Measurements from ENCODE around the gene HIC2. TPM values are rescaled to one million over a fixed set of nuclear protein-coding genes. Genes with fewer than 3 reads are reported as not detected.
"Not testable (repeated sequence)": the region's sequence is repeated elsewhere in the genome, so short reads cannot be mapped to it uniquely, and the experiment has no call there.

HIC2 gene
- total RNA-seq, 2 donors from 2014 or later: 38.5 to 45.6 TPM

GRCh38 chr22:21450320-21450831, 33.2 kb downstream of the HIC2 start:
- H3K4me3 ChIP-seq (ENCODE audit: low read length): no peak overlapping the region
- peaks cover 20% of the 10 kb centered on the region for H3K36me3 ChIP-seq (ENCODE audit: control insufficient read depth, insufficient read depth, low read length)
- H3K4me1 Mint-ChIP-seq: peaks cover 9% of the 10 kb centered on the region
- no peak overlapping the region for H3K27ac Mint-ChIP-seq
- peak; percentile 63 for TF ChIP-seq CTCF (conservative IDR thresholded peaks at IDR 0.05)
- H3K4me3 Mint-ChIP-seq: no peak overlapping the region
- H3K27me3 ChIP-seq (ENCODE audit: control insufficient read depth, insufficient read depth, low read length, poor library complexity, severe bottlenecking): no peaks in the 10 kb centered on the region
- WGBS, 2 experiments (ENCODE audit: insufficient coverage in 1 of 2, insufficient read length in 1 of 2): 88 to 97% methylated on average over 11 to 19 of the region's 19 CpGs
- DNase-seq: peak; percentile 65
- H3K36me3 Mint-ChIP-seq (ENCODE audit: low read depth): peaks cover 19% of the 10 kb centered on the region
- no peaks in the 10 kb centered on the region for H3K4me1 ChIP-seq (ENCODE audit: control insufficient read depth, insufficient read depth, low read length)
- no peak overlapping the region for H3K9ac ChIP-seq (ENCODE audit: extremely low read depth, low read length, poor library complexity, severe bottlenecking)
- H3K27me3 Mint-ChIP-seq (ENCODE audit: insufficient read depth): no peaks in the 10 kb centered on the region
- H3K9me3 ChIP-seq (ENCODE audit: control insufficient read depth, low read length): no peaks in the 10 kb centered on the region
- H3K9me3 Mint-ChIP-seq: no peaks in the 10 kb centered on the region
- no peak overlapping the region for H3K27ac ChIP-seq (ENCODE audit: low read depth, low read length)

- no peaks in the 10 kb centered on the region for H3K9me3 ChIP-seq (ENCODE audit: control insufficient read depth, low read length)
- TF ChIP-seq CTCF (conservative IDR thresholded peaks at IDR 0.05): no peak
- peaks cover 10% of the 10 kb centered on the region for H3K4me1 Mint-ChIP-seq
- no peak for DNase-seq
- H3K9ac ChIP-seq (ENCODE audit: extremely low read depth, low read length, poor library complexity, severe bottlenecking): no peak overlapping the region
- peaks cover 18% of the 10 kb centered on the region for H3K36me3 Mint-ChIP-seq (ENCODE audit: low read depth)
- no peak overlapping the region for H3K27ac Mint-ChIP-seq
- H3K4me1 ChIP-seq (ENCODE audit: control insufficient read depth, insufficient read depth, low read length): no peaks in the 10 kb centered on the region
- WGBS, 2 experiments (ENCODE audit: insufficient coverage in 1 of 2, insufficient read length in 1 of 2): 90 to 96% methylated on average over 2 to 9 of the region's 9 CpGs
- H3K4me3 ChIP-seq (ENCODE audit: low read length): no peak overlapping the region
- no peaks in the 10 kb centered on the region for H3K9me3 Mint-ChIP-seq
- H3K36me3 ChIP-seq (ENCODE audit: control insufficient read depth, insufficient read depth, low read length): peaks cover 20% of the 10 kb centered on the region
- H3K27me3 Mint-ChIP-seq (ENCODE audit: insufficient read depth): no peaks in the 10 kb centered on the region
- H3K27me3 ChIP-seq (ENCODE audit: control insufficient read depth, insufficient read depth, low read length, poor library complexity, severe bottlenecking): no peaks in the 10 kb centered on the region
- no peak overlapping the region for H3K27ac ChIP-seq (ENCODE audit: low read depth, low read length)
- no peak overlapping the region for H3K4me3 Mint-ChIP-seq
Measured at GRCh38 chr22:21450858-21451353, 33.7 kb downstream of the HIC2 start.

GRCh38 chr22:21451545-21452520, 34.7 kb downstream of the HIC2 start:
- Mint-ChIP-seq H3K4me1 (peaks cover 15% of the 10 kb centered on the region), H3K9me3 (no peaks in the 10 kb centered on the region), H3K4me3 (no peak overlapping the region), H3K27me3 (ENCODE audit: insufficient read depth) (no peaks in the 10 kb centered on the region), H3K27ac (peak overlapping the region; percentile 26), H3K36me3 (ENCODE audit: low read depth) (peaks cover 12% of the 10 kb centered on the region)
- Histone ChIP-seq H3K9me3 (ENCODE audit: control insufficient read depth, low read length) (no peaks in the 10 kb centered on the region), H3K4me3 (ENCODE audit: low read length) (no peak overlapping the region), H3K27me3 (ENCODE audit: control insufficient read depth, insufficient read depth, low read length, poor library complexity, severe bottlenecking) (no peaks in the 10 kb centered on the region), H3K9ac (ENCODE audit: extremely low read depth, low read length, poor library complexity, severe bottlenecking) (no peak overlapping the region), H3K27ac (ENCODE audit: low read depth, low read length) (no peak overlapping the region), H3K4me1 (ENCODE audit: control insufficient read depth, insufficient read depth, low read length) (no peaks in the 10 kb centered on the region), H3K36me3 (ENCODE audit: control insufficient read depth, insufficient read depth, low read length) (peaks cover 20% of the 10 kb centered on the region)
- no peak for TF ChIP-seq CTCF (conservative IDR thresholded peaks at IDR 0.05)
- 88 to 100% methylated on average over 2 to 7 of the region's 7 CpGs for WGBS, 2 experiments (ENCODE audit: insufficient coverage in 1 of 2, insufficient read length in 1 of 2)
- DNase-seq: peak; percentile 40

GRCh38 chr22:21452666-21453065, 35.5 kb downstream of the HIC2 start:
- 92% methylated on average over 4 of the region's 4 CpGs for WGBS, 2 experiments (ENCODE audit: insufficient coverage in 1 of 2, insufficient read length in 1 of 2)
- H3K4me1 Mint-ChIP-seq: peaks cover 20% of the 10 kb centered on the region
- not testable (repeated sequence) for H3K27ac Mint-ChIP-seq

GRCh38 chr22:21454998-21455333, 37.8 kb downstream of the HIC2 start:
- H3K27me3 ChIP-seq (ENCODE audit: control insufficient read depth, insufficient read depth, low read length, poor library complexity, severe bottlenecking); H3K9me3 Mint-ChIP-seq; DNase-seq; H3K4me1 ChIP-seq (ENCODE audit: control insufficient read depth, insufficient read depth, low read length); H3K36me3 ChIP-seq (ENCODE audit: control insufficient read depth, insufficient read depth, low read length); H3K9me3 ChIP-seq (ENCODE audit: control insufficient read depth, low read length); H3K36me3 Mint-ChIP-seq (ENCODE audit: low read depth); H3K9ac ChIP-seq (ENCODE audit: extremely low read depth, low read length, poor library complexity, severe bottlenecking); H3K4me3 ChIP-seq (ENCODE audit: low read length); H3K4me3 Mint-ChIP-seq; H3K27me3 Mint-ChIP-seq (ENCODE audit: insufficient read depth); H3K27ac ChIP-seq (ENCODE audit: low read depth, low read length): not testable (repeated sequence)
- 89 to 95% methylated on average over 9 of the region's 9 CpGs for WGBS, 2 experiments (ENCODE audit: insufficient coverage in 1 of 2, insufficient read length in 1 of 2)
- peak overlapping the region; percentile 70 for H3K27ac Mint-ChIP-seq
- H3K4me1 Mint-ChIP-seq: peaks cover 14% of the 10 kb centered on the region

More at GRCh38 chr22:21452666-21453065, 35.5 kb downstream of the HIC2 start:
- H3K36me3 ChIP-seq (ENCODE audit: control insufficient read depth, insufficient read depth, low read length): peaks cover 16% of the 10 kb centered on the region
- H3K27me3 ChIP-seq (ENCODE audit: control insufficient read depth, insufficient read depth, low read length, poor library complexity, severe bottlenecking); H3K27ac ChIP-seq (ENCODE audit: low read depth, low read length); H3K4me3 ChIP-seq (ENCODE audit: low read length); H3K9ac ChIP-seq (ENCODE audit: extremely low read depth, low read length, poor library complexity, severe bottlenecking); H3K4me3 Mint-ChIP-seq; H3K4me1 ChIP-seq (ENCODE audit: control insufficient read depth, insufficient read depth, low read length); H3K9me3 ChIP-seq (ENCODE audit: control insufficient read depth, low read length); H3K9me3 Mint-ChIP-seq; H3K27me3 Mint-ChIP-seq (ENCODE audit: insufficient read depth): not testable (repeated sequence)
- peak; percentile 38 for DNase-seq
- H3K36me3 Mint-ChIP-seq (ENCODE audit: low read depth): peaks cover 15% of the 10 kb centered on the region
